Type B pancreatic cell (in vitro differentiated cells): ENCODE results near the gene EGFL8. TPM values are rescaled to one million over a fixed set of nuclear protein-coding genes. Genes with fewer than 3 reads are reported as not detected.

ENCODE experiments used
- DNase-seq: peaks from one replicate; pipeline ENCODE4 v3.0.0; 2021; ENCODE audit warnings: mixed read lengths; ENCODE audit not compliant: unreplicated experiment; ENCODE audit errors: extremely low spot score
- H3K27ac Mint-ChIP-seq: 2 replicates; pipeline ENCODE4 v1.8.0; 2021; ENCODE audit warnings: mild to moderate bottlenecking, mixed read lengths
- H3K27me3 Mint-ChIP-seq: 2 replicates; pipeline ENCODE4 v1.8.0; 2021; ENCODE audit warnings: mixed read lengths
- H3K36me3 Mint-ChIP-seq: 2 replicates; pipeline ENCODE4 v1.8.0; 2021; ENCODE audit warnings: mixed read lengths
- H3K4me1 Mint-ChIP-seq: one replicate; pipeline ENCODE4 v1.8.0; 2021; ENCODE audit warnings: mixed read lengths; ENCODE audit not compliant: unreplicated experiment
- H3K4me3 Mint-ChIP-seq: 2 replicates; pipeline ENCODE4 v1.8.0; 2021; ENCODE audit warnings: mild to moderate bottlenecking, mixed read lengths
- H3K9me3 Mint-ChIP-seq: 2 replicates; pipeline ENCODE4 v1.8.0; 2021; ENCODE audit warnings: mixed read lengths
- total RNA-seq: library from RNA; stranded (reverse); gene quantifications from 2 replicates; pipeline ENCODE4 v1.2.1, GENCODE V29; 2021; ENCODE audit warnings: low replicate concordance
- TF ChIP-seq, protein P1 (sequence below): fragments of 200-600 bp; sonication (generic); conservative IDR thresholded peaks from 2 replicates; pipeline ENCODE4 v1.5.0; 2021; ENCODE audit warnings: antibody characterized with exemption, mild to moderate bottlenecking

Gene EGFL8
- total RNA-seq, 1 donor from 2014 or later, result 35.8 TPM

DNA sequence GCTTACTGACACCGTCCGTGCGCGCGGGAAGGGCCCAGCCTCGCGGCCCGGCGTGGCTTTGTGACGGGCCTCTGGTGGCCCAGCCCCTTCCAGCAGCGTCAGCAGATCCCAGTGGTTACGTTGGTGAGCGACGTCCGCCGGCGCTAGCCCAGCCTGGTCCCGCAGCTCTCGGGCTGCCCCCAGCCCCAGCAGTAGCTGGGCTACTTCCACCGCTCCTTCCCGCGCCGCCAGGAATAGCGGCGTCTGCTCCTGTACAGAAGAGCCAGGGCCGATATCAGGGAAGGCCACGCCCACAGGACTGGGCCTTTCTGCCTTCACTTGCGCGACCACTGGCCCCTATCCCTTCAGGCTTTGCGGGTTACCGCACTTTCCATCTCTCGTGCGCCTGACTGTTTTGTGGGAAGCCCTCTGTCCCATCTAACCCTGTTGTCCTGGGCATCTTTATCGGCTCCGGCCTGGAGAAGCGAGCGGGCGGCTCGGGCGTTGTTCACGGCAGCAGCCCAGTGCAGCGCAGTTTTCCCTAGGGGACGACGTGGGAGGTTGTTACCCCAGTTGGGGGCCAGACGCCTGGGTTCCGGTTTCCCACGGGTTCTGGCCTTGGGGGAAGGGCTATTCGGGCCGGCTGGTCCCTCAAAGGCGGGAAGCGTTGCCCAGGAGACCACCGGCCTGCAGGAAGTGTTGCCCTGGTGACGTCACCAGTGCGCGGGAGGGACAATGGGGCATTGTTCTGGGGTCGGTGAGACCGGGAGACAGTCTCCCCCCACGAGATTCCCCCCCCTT lies 31.7 kb downstream of the EGFL8 start:
- TF ChIP-seq, protein P1, sequence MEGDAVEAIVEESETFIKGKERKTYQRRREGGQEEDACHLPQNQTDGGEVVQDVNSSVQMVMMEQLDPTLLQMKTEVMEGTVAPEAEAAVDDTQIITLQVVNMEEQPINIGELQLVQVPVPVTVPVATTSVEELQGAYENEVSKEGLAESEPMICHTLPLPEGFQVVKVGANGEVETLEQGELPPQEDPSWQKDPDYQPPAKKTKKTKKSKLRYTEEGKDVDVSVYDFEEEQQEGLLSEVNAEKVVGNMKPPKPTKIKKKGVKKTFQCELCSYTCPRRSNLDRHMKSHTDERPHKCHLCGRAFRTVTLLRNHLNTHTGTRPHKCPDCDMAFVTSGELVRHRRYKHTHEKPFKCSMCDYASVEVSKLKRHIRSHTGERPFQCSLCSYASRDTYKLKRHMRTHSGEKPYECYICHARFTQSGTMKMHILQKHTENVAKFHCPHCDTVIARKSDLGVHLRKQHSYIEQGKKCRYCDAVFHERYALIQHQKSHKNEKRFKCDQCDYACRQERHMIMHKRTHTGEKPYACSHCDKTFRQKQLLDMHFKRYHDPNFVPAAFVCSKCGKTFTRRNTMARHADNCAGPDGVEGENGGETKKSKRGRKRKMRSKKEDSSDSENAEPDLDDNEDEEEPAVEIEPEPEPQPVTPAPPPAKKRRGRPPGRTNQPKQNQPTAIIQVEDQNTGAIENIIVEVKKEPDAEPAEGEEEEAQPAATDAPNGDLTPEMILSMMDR, result no peak
- peak overlapping the region; percentile 100 for H3K27ac Mint-ChIP-seq
- no peaks in the 10 kb centered on the region for H3K27me3 Mint-ChIP-seq
- no peaks in the 10 kb centered on the region for H3K36me3 Mint-ChIP-seq
- no peaks in the 10 kb centered on the region for H3K9me3 Mint-ChIP-seq
- peak; percentile 88 for DNase-seq
- H3K4me1 Mint-ChIP-seq, result peaks cover 33% of the 10 kb centered on the region
- H3K4me3 Mint-ChIP-seq, result peak overlapping the region; percentile 96

DNA sequence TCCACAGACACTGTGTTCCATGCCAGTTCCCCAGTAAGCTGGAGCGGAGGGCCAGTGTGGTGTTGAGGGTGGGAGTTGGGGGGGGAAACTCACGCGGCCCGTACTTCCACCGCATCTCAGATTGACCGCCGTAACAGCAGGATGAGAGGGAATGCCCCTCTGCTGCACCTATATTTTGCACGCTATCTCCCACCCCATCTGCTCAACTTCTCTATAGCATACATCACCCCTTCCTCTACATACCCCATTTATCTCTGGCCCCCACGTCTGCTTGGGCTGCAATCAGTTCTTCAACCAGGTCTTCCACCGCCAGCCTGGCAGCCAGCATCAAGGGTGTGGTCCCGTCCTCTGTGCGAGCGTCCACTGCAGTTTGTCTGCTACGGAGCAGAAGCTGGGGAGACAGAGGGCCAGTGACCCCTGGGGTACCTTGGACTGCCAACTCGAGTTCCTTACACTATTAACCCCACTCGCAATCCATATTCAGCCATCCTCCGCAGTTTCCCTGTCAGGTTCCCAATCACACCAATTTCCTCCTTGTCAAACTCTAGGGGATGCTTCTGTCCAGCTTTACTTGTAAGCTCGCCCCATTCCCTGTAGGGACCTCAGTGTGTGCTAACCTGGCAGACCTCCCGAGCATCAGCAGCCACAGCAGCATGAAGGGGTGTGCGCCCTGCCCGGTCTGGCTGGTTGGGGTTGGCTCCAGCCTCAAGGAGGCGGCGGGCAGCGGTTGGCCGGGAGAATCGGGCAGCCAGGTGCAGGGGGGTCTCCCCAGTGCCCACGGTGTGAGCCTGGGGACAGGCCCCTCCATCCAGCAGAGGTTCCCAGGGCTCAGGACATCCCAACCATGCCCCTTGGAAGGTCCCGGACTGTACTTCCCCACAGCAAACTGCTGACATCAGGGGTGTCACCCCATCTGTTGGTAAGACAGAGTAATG lies 32.6 kb downstream of the EGFL8 start:
- H3K4me3 Mint-ChIP-seq, result peak overlapping the region; percentile 96
- no peaks in the 10 kb centered on the region for H3K36me3 Mint-ChIP-seq
- peak; percentile 71 for DNase-seq
- peaks cover 29% of the 10 kb centered on the region for H3K4me1 Mint-ChIP-seq
- TF ChIP-seq, protein P1, result no peak
- peak overlapping the region; percentile 100 for H3K27ac Mint-ChIP-seq
- H3K9me3 Mint-ChIP-seq, result no peaks in the 10 kb centered on the region
- H3K27me3 Mint-ChIP-seq, result no peaks in the 10 kb centered on the region

DNA sequence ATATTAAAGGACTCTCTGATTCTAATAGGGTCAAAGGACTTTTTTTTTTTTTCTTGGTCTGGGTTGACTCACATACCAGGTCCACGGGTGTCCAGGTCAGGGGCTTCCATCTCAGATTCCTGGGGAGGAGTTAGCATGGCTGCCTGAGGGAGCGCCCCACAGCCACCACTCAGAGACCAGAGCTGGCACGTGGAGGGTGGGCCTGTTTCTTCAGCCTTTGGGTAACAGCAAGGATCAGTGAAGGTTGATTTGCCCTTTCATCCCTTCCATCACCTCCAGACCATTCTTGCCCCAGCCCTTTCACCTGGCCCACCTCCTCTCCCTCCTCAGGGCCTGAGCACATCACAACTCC lies 33.9 kb downstream of the EGFL8 start:
- no peaks in the 10 kb centered on the region for H3K36me3 Mint-ChIP-seq
- H3K9me3 Mint-ChIP-seq, result no peaks in the 10 kb centered on the region
- peaks cover 30% of the 10 kb centered on the region for H3K4me1 Mint-ChIP-seq
- TF ChIP-seq, protein P1, result no peak
- no peak overlapping the region for H3K4me3 Mint-ChIP-seq
- DNase-seq, result no peak
- peak overlapping the region; percentile 62 for H3K27ac Mint-ChIP-seq
- no peaks in the 10 kb centered on the region for H3K27me3 Mint-ChIP-seq

DNA sequence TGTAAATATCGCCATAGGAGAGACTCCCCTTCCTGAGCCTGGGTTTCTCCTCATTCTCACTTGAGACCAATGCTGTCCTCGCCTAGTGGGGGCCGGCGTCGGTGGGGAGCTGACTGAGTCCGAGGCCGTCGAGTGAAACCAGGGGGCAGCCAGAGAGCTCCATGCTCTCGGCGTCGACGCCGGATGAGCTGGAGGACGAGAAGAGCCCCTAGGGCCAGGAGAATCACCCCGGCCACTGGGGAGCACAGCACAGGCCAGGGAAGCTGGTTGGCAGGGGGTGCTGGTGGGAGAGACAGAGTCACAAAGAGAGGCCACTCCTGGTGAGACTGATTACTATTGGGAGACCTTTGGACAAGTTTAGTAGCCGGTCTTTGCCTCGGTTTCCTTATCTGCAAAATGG lies 34.5 kb downstream of the EGFL8 start:
- TF ChIP-seq, protein P1, result no peak
- Mint-ChIP-seq H3K9me3 (no peaks in the 10 kb centered on the region), H3K4me3 (no peak overlapping the region), H3K36me3 (no peaks in the 10 kb centered on the region), H3K27me3 (no peaks in the 10 kb centered on the region), H3K27ac (peak overlapping the region; percentile 62), H3K4me1 (peaks cover 30% of the 10 kb centered on the region)
- no peak for DNase-seq

DNA sequence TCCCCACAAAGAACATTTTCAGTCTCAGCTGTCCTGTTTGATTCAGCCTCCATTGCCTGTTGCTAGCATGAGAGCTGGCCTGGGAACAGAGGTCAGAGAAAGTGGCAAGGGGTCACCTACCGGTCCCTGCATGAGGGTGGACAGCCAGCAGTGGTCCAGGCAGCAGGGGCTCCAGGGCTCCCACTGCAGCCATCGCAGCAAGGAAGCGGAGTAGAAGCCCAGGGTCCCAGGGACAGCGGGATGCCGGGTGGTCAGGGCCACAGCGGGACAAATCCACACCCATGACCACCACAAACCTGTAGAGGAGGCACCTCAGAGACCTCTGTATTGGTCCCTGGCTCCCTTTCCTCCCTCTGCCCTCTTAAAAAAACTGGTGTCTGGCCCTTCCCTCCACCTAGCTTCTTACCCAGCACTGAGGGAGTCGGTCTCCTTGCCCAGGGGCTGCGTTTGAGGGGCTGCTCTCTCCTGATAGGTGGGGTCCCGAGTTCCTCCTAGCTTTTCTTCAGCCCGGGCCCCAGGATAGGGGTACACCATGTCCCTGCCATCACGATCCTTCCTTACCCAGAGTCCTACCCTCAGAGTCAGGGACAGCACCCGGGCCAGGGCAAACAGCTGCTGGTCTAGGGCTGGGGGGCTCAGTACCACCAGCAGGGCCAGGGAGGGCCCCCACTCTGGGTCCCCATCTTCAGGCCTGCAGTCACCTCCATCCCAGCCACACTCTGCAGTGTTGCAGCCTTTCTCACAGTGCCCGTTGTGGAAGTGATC lies 36.5 kb downstream of the EGFL8 start:
- Mint-ChIP-seq H3K36me3 (no peaks in the 10 kb centered on the region), H3K9me3 (no peaks in the 10 kb centered on the region), H3K27ac (no peak overlapping the region), H3K27me3 (peaks cover 4% of the 10 kb centered on the region), H3K4me3 (no peak overlapping the region), H3K4me1 (peaks cover 16% of the 10 kb centered on the region)
- TF ChIP-seq, protein P1, result no peak
- no peak for DNase-seq
